BE2C (cell line): Measurements from ENCODE around the gene C2orf80.
A peak's percentile ranks its signal among the peaks of the same experiment; 100 is the strongest.
"Not testable (repeated sequence)": the region's sequence is repeated elsewhere in the genome, so short reads cannot be mapped to it uniquely, and the experiment has no call there.

Source experiments
- DNase-seq: peaks from one replicate; pipeline ENCODE4 v3.0.0-alpha.2; 2020
- H3K27me3 ChIP-seq: fragments of 250-450 bp; sonication (Bioruptor Pico); 2 replicates; pipeline ENCODE4 v1.5.1; 2020; ENCODE audit warnings: mild to moderate bottlenecking
- H3K36me3 ChIP-seq: fragments of 250-450 bp; sonication (Bioruptor Pico); 2 replicates; pipeline ENCODE4 v1.5.1; 2020; ENCODE audit warnings: mild to moderate bottlenecking
- H3K4me1 ChIP-seq: fragments of 250-450 bp; sonication (Bioruptor Pico); 2 replicates; pipeline ENCODE4 v1.5.1; 2020
- H3K4me3 ChIP-seq: 2 replicates; pipeline ENCODE4 v1.5.1; 2011; ENCODE audit warnings: low read depth, low read length
- H3K9me3 ChIP-seq: fragments of 250-450 bp; sonication (Bioruptor Pico); 2 replicates; pipeline ENCODE4 v1.5.1; 2020
- CTCF ChIP-seq: IDR thresholded peaks from 2 replicates; pipeline ENCODE4 v1.5.1; 2012; ENCODE audit warnings: mild to moderate bottlenecking, low read depth, low read length

The C2orf80 gene

GRCh38 chr2:208128136-208128535 lies 61.7 kb downstream of the C2orf80 start:
- Histone ChIP-seq H3K9me3 (no peaks in the 10 kb centered on the region), H3K4me1 (peaks cover 6% of the 10 kb centered on the region; the same call in 1 of the 2 replicates), H3K27me3 (no peaks in the 10 kb centered on the region), H3K4me3 (no peak overlapping the region), H3K36me3 (no peaks in the 10 kb centered on the region)
- no peak for TF ChIP-seq CTCF
- no peak for DNase-seq

- no peaks in the 10 kb centered on the region for H3K36me3 ChIP-seq
- DNase-seq = no peak
- peaks cover 6% of the 10 kb centered on the region; the same call in 1 of the 2 replicates for H3K4me1 ChIP-seq
- no peak overlapping the region for H3K4me3 ChIP-seq
- no peaks in the 10 kb centered on the region for H3K27me3 ChIP-seq
- TF ChIP-seq CTCF = no peak
- H3K9me3 ChIP-seq = no peaks in the 10 kb centered on the region
Measured at GRCh38 chr2:208127090-208127489, 62.7 kb downstream of the C2orf80 start.

- no peak overlapping the region for H3K4me3 ChIP-seq
- H3K27me3 ChIP-seq = no peaks in the 10 kb centered on the region
- H3K36me3 ChIP-seq = peaks cover 5% of the 10 kb centered on the region; the same call in 1 of the 2 replicates
- H3K4me1 ChIP-seq = peaks cover 6% of the 10 kb centered on the region; the same call in 1 of the 2 replicates
- TF ChIP-seq CTCF = no peak
- H3K9me3 ChIP-seq = no peaks in the 10 kb centered on the region
- DNase-seq = no peak
Measured at GRCh38 chr2:208125251-208125650, 64.6 kb downstream of the C2orf80 start.

- peak within 1 kb of the TSS; percentile 53 for H3K4me3 ChIP-seq
- peak; percentile 70 for DNase-seq
- H3K27me3 ChIP-seq, H3K4me1 ChIP-seq, H3K9me3 ChIP-seq, H3K36me3 ChIP-seq: not testable (repeated sequence)
Measured at GRCh38 chr2:208124013-208124715, 65.7 kb downstream of the C2orf80 start, which contains the start of gene CRYGD. Gene CRYGD (minus strand): TSS chr2:208124524. CDS start chr2:208124473, 51 bp downstream.

- Histone ChIP-seq H3K4me3 (no peak overlapping the region), H3K9me3 (no peaks in the 10 kb centered on the region), H3K27me3 (no peaks in the 10 kb centered on the region), H3K36me3 (peaks cover 5% of the 10 kb centered on the region; the same call in 1 of the 2 replicates), H3K4me1 (0 out of 2 replicates have a peak, but pooled peaks cover under 1% of the 10 kb centered on the region)
- DNase-seq = no peak
- TF ChIP-seq CTCF = no peak
Measured at GRCh38 chr2:208122248-208122647, 67.6 kb downstream of the C2orf80 start.

GRCh38 chr2:208118918-208119317 lies 70.9 kb downstream of the C2orf80 start:
- Histone ChIP-seq H3K4me3 (no peak overlapping the region), H3K36me3 (peaks cover 5% of the 10 kb centered on the region; the same call in 1 of the 2 replicates), H3K4me1 (0 out of 2 replicates have a peak, but pooled peaks cover 2% of the 10 kb centered on the region), H3K27me3 (no peaks in the 10 kb centered on the region), H3K9me3 (no peaks in the 10 kb centered on the region)
- no peak for DNase-seq
- no peak for TF ChIP-seq CTCF

GRCh38 chr2:208117390-208117789 lies 72.4 kb downstream of the C2orf80 start:
- H3K27me3 ChIP-seq, H3K9me3 ChIP-seq, DNase-seq, H3K4me1 ChIP-seq, H3K36me3 ChIP-seq, H3K4me3 ChIP-seq: not testable (repeated sequence)
